K562 (cell line): Measurements from ENCODE around the gene OR2V2. TPM values are rescaled to one million over a fixed set of nuclear protein-coding genes. Genes with fewer than 3 reads are reported as not detected.

Experiments
- ARID1B ChIP-seq: fragments of 450-650 bp; IDR thresholded peaks from 2 replicates; pipeline ENCODE4 v1.6.1; 2016; ENCODE audit warnings: antibody characterized with exemption, mild to moderate bottlenecking, inconsistent platforms
- CCAR2 ChIP-seq: fragments of 200-400 bp; formaldehyde crosslinking; IDR thresholded peaks from 2 replicates; pipeline ENCODE4 v1.6.1; 2017; ENCODE audit warnings: mild to moderate bottlenecking, low read depth, low read length
- CEBPG ChIP-seq, 3 experiments: fragments of 200-800 bp in 1 of 3; sonication (Bioruptor generic) in 1 of 3; sonication (generic) in 1 of 3; formaldehyde crosslinking in 1 of 3; IDR thresholded peaks in 2 of 3; conservative IDR thresholded peaks in 1 of 3; 2 replicates each; pipeline versions ENCODE4 v1.6.1 to v1.8.0; 2016 to 2022; ENCODE audit warnings: missing compliant biosample characterization in 2 of 3, missing genetic modification characterization in 2 of 3, mild to moderate bottlenecking in 1 of 3, missing genetic modification reagents in 1 of 3
- CREB1 ChIP-seq, 2 experiments: sonication (generic) in 1 of 2; formaldehyde crosslinking in 1 of 2; IDR thresholded peaks; 2 replicates each; pipeline versions ENCODE4 v1.6.1 to v1.8.0; 2012 to 2022; ENCODE audit warnings: inconsistent platforms in 1 of 2, mild to moderate bottlenecking in 1 of 2, missing genetic modification reagents in 1 of 2, moderate library complexity in 1 of 2
- EZH2 ChIP-seq: IDR thresholded peaks from 2 replicates; pipeline ENCODE4 v1.6.1; 2012; ENCODE audit warnings: low read depth, mild to moderate bottlenecking, inconsistent platforms, low read length, borderline replicate concordance
- KLF10 ChIP-seq: fragments of 250-450 bp; sonication (Bioruptor Pico); IDR thresholded peaks from 2 replicates; pipeline ENCODE4 v1.6.1; 2021; ENCODE audit warnings: matching md5 sums
- MTA1 ChIP-seq: fragments of 450-650 bp; IDR thresholded peaks from 2 replicates; pipeline ENCODE4 v1.6.1; 2017; ENCODE audit warnings: borderline replicate concordance
- POLR3A ChIP-seq: IDR thresholded peaks from 2 replicates; pipeline ENCODE4 v1.6.1; 2011; ENCODE audit warnings: borderline replicate concordance, mild to moderate bottlenecking, moderate library complexity; ENCODE audit not compliant: insufficient read length, insufficient read depth; ENCODE audit errors: extremely low read depth
- RAD21 ChIP-seq, 2 experiments: fragments of 250-450 bp in 1 of 2; fragments of 450-650 bp in 1 of 2; sonication (Bioruptor Pico) in 1 of 2; formaldehyde crosslinking in 1 of 2; IDR thresholded peaks in 1 of 2; conservative IDR thresholded peaks in 1 of 2; 2 replicates each; pipeline versions ENCODE4 v1.4.0 to v1.8.0; 2020 to 2022; ENCODE audit warnings: mild to moderate bottlenecking in 2 of 2, moderate library complexity in 1 of 2
- RHOXF2B ChIP-seq: fragments of 250-450 bp; sonication (Bioruptor Pico); conservative IDR thresholded peaks from 2 replicates; pipeline ENCODE4 v1.5.1; 2021
- SMARCE1 ChIP-seq: fragments of 450-650 bp; IDR thresholded peaks from 2 replicates; pipeline ENCODE4 v1.7.1; 2016; ENCODE audit warnings: mild to moderate bottlenecking
- TAF9B ChIP-seq: fragments of 450-650 bp; IDR thresholded peaks from 2 replicates; pipeline ENCODE4 v1.6.1; 2018; ENCODE audit warnings: mild to moderate bottlenecking; ENCODE audit not compliant: partially characterized antibody
- TCF7 ChIP-seq: sonication (generic); IDR thresholded peaks from 2 replicates; pipeline ENCODE4 v1.6.1; 2016; ENCODE audit warnings: antibody characterized with exemption, borderline replicate concordance
- YBX1 ChIP-seq: fragments of 450-650 bp; IDR thresholded peaks from 2 replicates; pipeline ENCODE4 v1.7.1; 2016; ENCODE audit warnings: mild to moderate bottlenecking
- ZC3H11A ChIP-seq: IDR thresholded peaks from 2 replicates; pipeline ENCODE4 v1.6.1; 2012; ENCODE audit warnings: low read depth, low read length, improper control_type of control experiment
- ZNF232 ChIP-seq: sonication (generic); formaldehyde crosslinking; IDR thresholded peaks from 2 replicates; pipeline ENCODE4 v1.8.0; 2022; ENCODE audit warnings: mild to moderate bottlenecking, missing genetic modification reagents
- ZNF766 ChIP-seq: fragments of 200-800 bp; sonication (Bioruptor generic); conservative IDR thresholded peaks from 2 replicates; pipeline ENCODE4 v1.6.1; 2016; ENCODE audit warnings: missing genetic modification characterization, missing compliant biosample characterization
- polyA plus RNA-seq, 8 experiments: library from polyadenylated mRNA; depleted of rRNA in 4 of 8; stranded (reverse) in 5 of 8; unstranded in 3 of 8; fragments of >200 nt; fragmentation: Nextera tagmentation in 2 of 8; fragmentation: Illumina TruSeq in 1 of 8; extraction: Ambion mirVana in 2 of 8; extraction: Trizol in 1 of 8; gene quantifications; 2 replicates each; pipeline versions ENCODE4 v1.2.1 to v1.2.3, GENCODE V29; 2011 to 2014; ENCODE audit warnings: inconsistent platforms in 1 of 8, missing spikeins in 1 of 8
- total RNA-seq, 7 experiments: library from RNA; depleted of rRNA in 6 of 7; stranded (reverse); fragments of >200 nt in 6 of 7; fragmentation: Illumina TruSeq in 2 of 7; extraction: Trizol in 2 of 7; gene quantifications; 2 replicates each; pipeline versions ENCODE4 v1.2.1 to v1.2.3, GENCODE V29; 2011 to 2021; ENCODE audit warnings: low replicate concordance in 1 of 7
- TF ChIP-seq, protein P1 (sequence below): fragments of 250-450 bp; sonication (Bioruptor Pico); IDR thresholded peaks from 2 replicates; pipeline ENCODE4 v1.4.0; 2020; ENCODE audit warnings: mild to moderate bottlenecking, moderate library complexity, borderline replicate concordance
- TF ChIP-seq, protein P2 (sequence below): fragments of 250-450 bp; sonication (Bioruptor Pico); IDR thresholded peaks from 2 replicates; pipeline ENCODE4 v1.8.0; 2022; ENCODE audit warnings: inconsistent platforms
- TF ChIP-seq, protein P3 (sequence below): sonication (generic); formaldehyde crosslinking; IDR thresholded peaks from 2 replicates; pipeline ENCODE4 v1.8.0; 2022; ENCODE audit warnings: mild to moderate bottlenecking, missing genetic modification reagents
- TF ChIP-seq, protein P4 (sequence below), 2 experiments: IDR thresholded peaks; 2 replicates each; pipeline ENCODE4 v1.6.1; 2011; ENCODE audit warnings: borderline replicate concordance in 1 of 2, control low read depth in 1 of 2, low read depth in 1 of 2, low read length in 1 of 2, mild to moderate bottlenecking in 1 of 2, mixed read lengths in 1 of 2, moderate library complexity in 1 of 2; ENCODE audit not compliant: insufficient read depth in 1 of 2, insufficient read length in 1 of 2, poor library complexity in 1 of 2, severe bottlenecking in 1 of 2; ENCODE audit errors: extremely low read depth in 1 of 2

The OR2V2 gene
- total and polyA plus RNA-seq, 9 of the 15 experiments (the other 6 are each of a cell fraction or from before 2014, with no cell fraction given): 0.01 TPM; not detected in 8

DNA sequence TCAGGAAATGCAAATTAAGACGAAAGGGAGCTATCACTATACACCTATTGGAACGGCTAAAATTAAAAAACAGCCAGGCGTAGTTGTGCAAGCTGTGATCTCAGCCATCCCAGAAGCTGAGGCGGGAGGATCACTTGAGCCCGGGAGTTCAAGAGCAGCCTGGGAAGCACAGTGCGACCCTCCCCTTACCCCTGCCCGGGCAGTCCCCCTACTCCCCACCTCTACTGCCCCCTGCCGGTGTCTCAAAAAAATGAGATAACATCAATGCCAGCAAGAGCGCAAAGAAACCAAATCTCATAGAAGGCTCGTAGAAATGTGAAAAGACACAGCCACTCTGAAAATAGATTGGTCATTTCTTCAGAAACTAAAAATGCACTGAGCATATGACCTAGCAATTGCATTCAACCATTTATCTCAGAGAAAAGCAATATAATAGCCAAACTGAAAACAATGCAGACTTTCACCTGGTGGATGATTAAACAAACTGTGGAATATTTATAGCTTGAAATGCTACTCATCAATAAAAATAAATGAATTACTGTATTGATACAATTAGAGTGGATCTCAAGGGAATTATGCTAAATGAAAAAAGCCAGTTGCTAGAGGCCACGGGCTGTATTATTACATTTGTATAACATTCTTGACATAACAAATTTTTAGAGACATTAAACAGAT is 20.6 kb downstream of the OR2V2 start (continued):
- TF ChIP-seq RHOXF2B (CRISPR knock-in tag) (no peak), ZNF232 (no peak), KLF10 (no peak), ZC3H11A (no peak), TCF7 (no peak), MTA1 (no peak; the same call in 1 of the 2 replicates), CEBPG (CRISPR knock-in tag; IDR thresholded peaks at IDR 0.05) (no peak), CEBPG (tag; conservative IDR thresholded peaks at IDR 0.05 in 1 of 2, IDR thresholded peaks at IDR 0.05 in 1 of 2) (no peak), CREB1 (IDR thresholded peaks at IDR 0.05) (0 out of 2 replicates have a peak, but pooled peaks have one; percentile 22), CREB1 (CRISPR knock-in tag; IDR thresholded peaks at IDR 0.05) (no peak), YBX1 (no peak), ARID1B (peak; percentile 5; the same call in 1 of the 2 replicates), EZH2 (no peak), SMARCE1 (no peak), RAD21 (CRISPR knock-in tag; conservative IDR thresholded peaks at IDR 0.05 in 1 of 2, IDR thresholded peaks at IDR 0.05 in 1 of 2) (peak; percentile 38 to 57), POLR3A (no peak), ZNF766 (CRISPR knock-in tag) (peak; percentile 95), TAF9B (no peak), CCAR2 (no peak)
- TF ChIP-seq, protein P1, sequence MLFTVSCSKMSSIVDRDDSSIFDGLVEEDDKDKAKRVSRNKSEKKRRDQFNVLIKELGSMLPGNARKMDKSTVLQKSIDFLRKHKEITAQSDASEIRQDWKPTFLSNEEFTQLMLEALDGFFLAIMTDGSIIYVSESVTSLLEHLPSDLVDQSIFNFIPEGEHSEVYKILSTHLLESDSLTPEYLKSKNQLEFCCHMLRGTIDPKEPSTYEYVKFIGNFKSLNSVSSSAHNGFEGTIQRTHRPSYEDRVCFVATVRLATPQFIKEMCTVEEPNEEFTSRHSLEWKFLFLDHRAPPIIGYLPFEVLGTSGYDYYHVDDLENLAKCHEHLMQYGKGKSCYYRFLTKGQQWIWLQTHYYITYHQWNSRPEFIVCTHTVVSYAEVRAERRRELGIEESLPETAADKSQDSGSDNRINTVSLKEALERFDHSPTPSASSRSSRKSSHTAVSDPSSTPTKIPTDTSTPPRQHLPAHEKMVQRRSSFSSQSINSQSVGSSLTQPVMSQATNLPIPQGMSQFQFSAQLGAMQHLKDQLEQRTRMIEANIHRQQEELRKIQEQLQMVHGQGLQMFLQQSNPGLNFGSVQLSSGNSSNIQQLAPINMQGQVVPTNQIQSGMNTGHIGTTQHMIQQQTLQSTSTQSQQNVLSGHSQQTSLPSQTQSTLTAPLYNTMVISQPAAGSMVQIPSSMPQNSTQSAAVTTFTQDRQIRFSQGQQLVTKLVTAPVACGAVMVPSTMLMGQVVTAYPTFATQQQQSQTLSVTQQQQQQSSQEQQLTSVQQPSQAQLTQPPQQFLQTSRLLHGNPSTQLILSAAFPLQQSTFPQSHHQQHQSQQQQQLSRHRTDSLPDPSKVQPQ (CRISPR knock-in tag): no peak
- TF ChIP-seq, protein P2, sequence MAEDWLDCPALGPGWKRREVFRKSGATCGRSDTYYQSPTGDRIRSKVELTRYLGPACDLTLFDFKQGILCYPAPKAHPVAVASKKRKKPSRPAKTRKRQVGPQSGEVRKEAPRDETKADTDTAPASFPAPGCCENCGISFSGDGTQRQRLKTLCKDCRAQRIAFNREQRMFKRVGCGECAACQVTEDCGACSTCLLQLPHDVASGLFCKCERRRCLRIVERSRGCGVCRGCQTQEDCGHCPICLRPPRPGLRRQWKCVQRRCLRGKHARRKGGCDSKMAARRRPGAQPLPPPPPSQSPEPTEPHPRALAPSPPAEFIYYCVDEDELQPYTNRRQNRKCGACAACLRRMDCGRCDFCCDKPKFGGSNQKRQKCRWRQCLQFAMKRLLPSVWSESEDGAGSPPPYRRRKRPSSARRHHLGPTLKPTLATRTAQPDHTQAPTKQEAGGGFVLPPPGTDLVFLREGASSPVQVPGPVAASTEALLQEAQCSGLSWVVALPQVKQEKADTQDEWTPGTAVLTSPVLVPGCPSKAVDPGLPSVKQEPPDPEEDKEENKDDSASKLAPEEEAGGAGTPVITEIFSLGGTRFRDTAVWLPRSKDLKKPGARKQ (CRISPR knock-in tag): peak; percentile 76; the same call in 1 of the 2 replicates
- TF ChIP-seq, protein P3, sequence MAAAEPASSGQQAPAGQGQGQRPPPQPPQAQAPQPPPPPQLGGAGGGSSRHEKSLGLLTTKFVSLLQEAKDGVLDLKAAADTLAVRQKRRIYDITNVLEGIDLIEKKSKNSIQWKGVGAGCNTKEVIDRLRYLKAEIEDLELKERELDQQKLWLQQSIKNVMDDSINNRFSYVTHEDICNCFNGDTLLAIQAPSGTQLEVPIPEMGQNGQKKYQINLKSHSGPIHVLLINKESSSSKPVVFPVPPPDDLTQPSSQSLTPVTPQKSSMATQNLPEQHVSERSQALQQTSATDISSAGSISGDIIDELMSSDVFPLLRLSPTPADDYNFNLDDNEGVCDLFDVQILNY (CRISPR knock-in tag): no peak
- TF ChIP-seq, protein P4, sequence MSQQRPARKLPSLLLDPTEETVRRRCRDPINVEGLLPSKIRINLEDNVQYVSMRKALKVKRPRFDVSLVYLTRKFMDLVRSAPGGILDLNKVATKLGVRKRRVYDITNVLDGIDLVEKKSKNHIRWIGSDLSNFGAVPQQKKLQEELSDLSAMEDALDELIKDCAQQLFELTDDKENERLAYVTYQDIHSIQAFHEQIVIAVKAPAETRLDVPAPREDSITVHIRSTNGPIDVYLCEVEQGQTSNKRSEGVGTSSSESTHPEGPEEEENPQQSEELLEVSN (IDR thresholded peaks at IDR 0.05; ENCODE audit: borderline replicate concordance in 1 of 2, extremely low read depth in 1 of 2, insufficient read depth in 1 of 2, insufficient read length in 1 of 2, low read depth in 1 of 2, low read length in 1 of 2, poor library complexity in 1 of 2, severe bottlenecking in 1 of 2): no peak
